IPS DF 4.7 (cell line): ENCODE data around the gene ST6GALNAC5.
"Not testable (repeated sequence)": the region's sequence is repeated elsewhere in the genome, so short reads cannot be mapped to it uniquely, and the experiment has no call there.

ENCODE experiments used
- DNase-seq: peaks from one replicate; pipeline ENCODE4 v3.0.0-alpha.2; 2013; ENCODE audit warnings: low spot score; ENCODE audit errors: extremely low read depth

The ST6GALNAC5 gene

GRCh38 chr1:76867342-76868130 is at the start of gene ST6GALNAC5:
ST6GALNAC5 (plus strand) TSS chr1:76867480.
- DNase-seq: no peak

- no peak for DNase-seq
These were observed 47.3 kb upstream of the ST6GALNAC5 start for GRCh38 chr1:76820028-76820427.

- DNase-seq: not testable (repeated sequence)
These were observed 44.3 kb upstream of the ST6GALNAC5 start for GRCh38 chr1:76822961-76823360.

- DNase-seq: no peak
These were observed 43.2 kb upstream of the ST6GALNAC5 start for GRCh38 chr1:76824106-76824505.

- DNase-seq: no peak
These were observed 41.0 kb upstream of the ST6GALNAC5 start for GRCh38 chr1:76826072-76826845.

GRCh38 chr1:76827066-76827465 is 40.2 kb upstream of the ST6GALNAC5 start:
- DNase-seq: no peak

- no peak for DNase-seq
These were observed 36.9 kb upstream of the ST6GALNAC5 start for GRCh38 chr1:76830373-76830772.

GRCh38 chr1:76832521-76832920 is 34.8 kb upstream of the ST6GALNAC5 start:
- no peak for DNase-seq

- no peak for DNase-seq
These were observed 34.1 kb upstream of the ST6GALNAC5 start for GRCh38 chr1:76833151-76833550.

GRCh38 chr1:76833856-76834255 is 33.4 kb upstream of the ST6GALNAC5 start:
- no peak for DNase-seq

GRCh38 chr1:76835203-76835602 is 32.1 kb upstream of the ST6GALNAC5 start:
- no peak for DNase-seq

- no peak for DNase-seq
These were observed 27.0 kb upstream of the ST6GALNAC5 start for GRCh38 chr1:76840278-76840677.

GRCh38 chr1:76841460-76841859 is 25.8 kb upstream of the ST6GALNAC5 start:
- DNase-seq: no peak

- no peak for DNase-seq
These were observed 23.3 kb upstream of the ST6GALNAC5 start for GRCh38 chr1:76843821-76844464.

GRCh38 chr1:76854255-76854654 is 13.0 kb upstream of the ST6GALNAC5 start:
- DNase-seq: no peak

GRCh38 chr1:76856104-76856503 is 11.2 kb upstream of the ST6GALNAC5 start:
- no peak for DNase-seq

- DNase-seq: no peak
These were observed 10.1 kb upstream of the ST6GALNAC5 start for GRCh38 chr1:76857138-76857537.

- DNase-seq: no peak
These were observed 9.3 kb upstream of the ST6GALNAC5 start for GRCh38 chr1:76857973-76858372.

- DNase-seq: no peak
These were observed 6.1 kb upstream of the ST6GALNAC5 start for GRCh38 chr1:76861149-76861548.

- DNase-seq: no peak
These were observed 4.8 kb upstream of the ST6GALNAC5 start for GRCh38 chr1:76862447-76862846.

- no peak for DNase-seq
These were observed 2.9 kb upstream of the ST6GALNAC5 start for GRCh38 chr1:76864383-76864782.

- no peak for DNase-seq
These were observed 1.5 kb upstream of the ST6GALNAC5 start for GRCh38 chr1:76865696-76866286.
